ENCODE data around the gene NACC2.

The NACC2 gene

GRCh38 chr9:136019041-136019680 lies 75.9 kb downstream of the NACC2 start:
- no peak overlapping the region for H3K4me3 ChIP-seq (ENCODE audit: low read depth, low read length)
- H3K27me3 ChIP-seq (ENCODE audit: insufficient read depth, low read length): no peaks in the 10 kb centered on the region
- H3K79me2 ChIP-seq (ENCODE audit: control insufficient read depth, insufficient read depth, low read length, unreplicated experiment): peaks cover 17% of the 10 kb centered on the region
- no peak overlapping the region for H3K27ac ChIP-seq (ENCODE audit: low read depth, low read length)
- peaks cover 7% of the 10 kb centered on the region for H3K4me1 ChIP-seq (ENCODE audit: control insufficient read depth, insufficient read depth, low read length, unreplicated experiment)
- no peaks in the 10 kb centered on the region for H3K36me3 ChIP-seq (ENCODE audit: insufficient read depth, low read length)
- H2AFZ ChIP-seq (ENCODE audit: low read length, unreplicated experiment): no peak overlapping the region

DNA sequence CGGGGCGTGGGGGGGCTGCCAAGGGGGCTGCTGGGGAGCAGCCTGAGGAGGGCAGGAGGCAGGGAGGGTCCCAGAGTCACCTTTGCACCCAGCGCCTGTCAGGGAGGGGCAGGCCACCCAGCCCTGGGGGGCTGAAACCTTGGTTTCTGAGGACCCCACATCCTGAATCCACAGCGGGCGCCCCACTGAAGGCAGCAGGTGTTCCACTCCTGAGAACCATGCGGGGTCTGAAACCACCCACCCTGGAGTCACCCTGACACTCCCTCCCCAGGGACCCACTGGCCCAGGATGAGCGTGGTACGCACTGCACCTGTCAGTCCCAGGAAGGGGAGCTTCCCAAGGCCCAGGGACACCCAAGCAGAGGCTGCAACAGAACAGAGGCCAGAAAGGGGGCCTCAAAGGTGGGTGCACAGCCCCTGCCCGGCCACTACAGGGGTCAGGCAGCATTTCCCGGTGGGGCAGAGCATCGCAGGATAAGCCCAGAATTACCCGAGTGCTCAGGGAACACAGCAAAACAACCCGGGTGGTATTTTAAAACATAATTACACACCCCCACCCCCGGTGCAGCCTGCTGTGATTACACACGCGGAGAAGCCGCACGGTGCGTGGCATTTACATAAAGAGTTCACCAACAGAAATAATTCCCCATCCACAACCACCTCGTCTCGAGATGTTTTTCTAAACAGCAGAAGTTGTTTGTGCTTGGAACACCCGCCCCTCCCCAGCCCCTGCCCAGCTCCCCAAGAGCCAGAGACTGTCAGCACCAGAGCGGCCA lies 76.6 kb downstream of the NACC2 start:
- no peak overlapping the region for H3K27ac ChIP-seq (ENCODE audit: low read depth, low read length)
- H3K27me3 ChIP-seq (ENCODE audit: insufficient read depth, low read length): no peaks in the 10 kb centered on the region
- H3K79me2 ChIP-seq (ENCODE audit: control insufficient read depth, insufficient read depth, low read length, unreplicated experiment): peaks cover 17% of the 10 kb centered on the region
- H3K4me1 ChIP-seq (ENCODE audit: control insufficient read depth, insufficient read depth, low read length, unreplicated experiment): peaks cover under 1% of the 10 kb centered on the region
- H3K36me3 ChIP-seq (ENCODE audit: insufficient read depth, low read length): no peaks in the 10 kb centered on the region
- H2AFZ ChIP-seq (ENCODE audit: low read length, unreplicated experiment): no peak overlapping the region
- no peak overlapping the region for H3K4me3 ChIP-seq (ENCODE audit: low read depth, low read length)

GRCh38 chr9:136017289-136018190 lies 77.5 kb downstream of the NACC2 start:
- Histone ChIP-seq H3K36me3 (ENCODE audit: insufficient read depth, low read length) (no peaks in the 10 kb centered on the region), H3K4me3 (ENCODE audit: low read depth, low read length) (no peak overlapping the region), H2AFZ (ENCODE audit: low read length, unreplicated experiment) (no peak overlapping the region), H3K27ac (ENCODE audit: low read depth, low read length) (no peak overlapping the region), H3K79me2 (ENCODE audit: control insufficient read depth, insufficient read depth, low read length, unreplicated experiment) (peaks cover 17% of the 10 kb centered on the region), H3K4me1 (ENCODE audit: control insufficient read depth, insufficient read depth, low read length, unreplicated experiment) (no peaks in the 10 kb centered on the region), H3K27me3 (ENCODE audit: insufficient read depth, low read length) (no peaks in the 10 kb centered on the region)

DNA sequence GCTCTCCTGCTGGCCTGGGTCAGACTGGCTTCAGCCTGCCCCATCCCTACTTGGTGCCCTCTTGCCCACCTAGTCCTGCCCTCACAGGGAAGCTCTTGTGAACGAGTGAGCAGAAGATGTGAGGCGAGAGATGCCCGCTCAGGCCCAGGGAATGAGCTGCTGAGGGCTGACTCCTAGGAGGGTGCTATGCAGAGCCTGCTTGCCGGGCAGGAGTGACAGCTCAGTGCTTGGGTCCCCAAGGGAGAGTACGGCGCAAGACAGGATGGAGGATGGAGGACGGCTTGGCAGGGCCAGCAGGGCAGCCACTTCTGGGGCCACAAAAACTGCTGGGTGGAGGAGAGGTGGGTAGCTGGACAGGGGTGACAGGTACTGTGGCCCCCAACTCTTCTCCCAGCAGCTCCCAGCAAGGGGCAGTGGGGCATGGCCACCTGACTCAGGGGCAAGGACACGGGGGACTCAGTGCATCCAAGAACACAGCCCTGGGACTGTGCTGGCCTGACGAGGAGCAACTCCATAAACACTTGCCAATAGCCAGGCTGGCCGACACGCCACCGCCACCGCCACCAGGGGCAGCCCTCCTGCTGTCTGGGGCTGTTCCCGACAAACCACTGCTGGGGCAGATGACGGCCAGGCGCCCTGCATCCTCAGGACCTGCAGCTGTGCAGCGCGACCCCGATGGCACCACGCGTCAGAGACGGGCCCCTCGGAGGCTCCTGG lies 78.4 kb downstream of the NACC2 start:
- H3K36me3 ChIP-seq (ENCODE audit: insufficient read depth, low read length): no peaks in the 10 kb centered on the region
- H3K4me3 ChIP-seq (ENCODE audit: low read depth, low read length): no peak overlapping the region
- H3K4me1 ChIP-seq (ENCODE audit: control insufficient read depth, insufficient read depth, low read length, unreplicated experiment): peaks cover 7% of the 10 kb centered on the region
- no peak overlapping the region for H3K27ac ChIP-seq (ENCODE audit: low read depth, low read length)
- no peak overlapping the region for H2AFZ ChIP-seq (ENCODE audit: low read length, unreplicated experiment)
- no peaks in the 10 kb centered on the region for H3K27me3 ChIP-seq (ENCODE audit: insufficient read depth, low read length)
- H3K79me2 ChIP-seq (ENCODE audit: control insufficient read depth, insufficient read depth, low read length, unreplicated experiment): peaks cover 17% of the 10 kb centered on the region

GRCh38 chr9:136015656-136016571 lies 79.2 kb downstream of the NACC2 start:
- H3K79me2 ChIP-seq (ENCODE audit: control insufficient read depth, insufficient read depth, low read length, unreplicated experiment): peaks cover 16% of the 10 kb centered on the region
- no peak overlapping the region for H2AFZ ChIP-seq (ENCODE audit: low read length, unreplicated experiment)
- H3K27ac ChIP-seq (ENCODE audit: low read depth, low read length): no peak overlapping the region
- no peaks in the 10 kb centered on the region for H3K27me3 ChIP-seq (ENCODE audit: insufficient read depth, low read length)
- no peaks in the 10 kb centered on the region for H3K36me3 ChIP-seq (ENCODE audit: insufficient read depth, low read length)
- H3K4me1 ChIP-seq (ENCODE audit: control insufficient read depth, insufficient read depth, low read length, unreplicated experiment): peaks cover 8% of the 10 kb centered on the region
- no peak overlapping the region for H3K4me3 ChIP-seq (ENCODE audit: low read depth, low read length)

- H3K79me2 ChIP-seq (ENCODE audit: control insufficient read depth, insufficient read depth, low read length, unreplicated experiment): peaks cover 9% of the 10 kb centered on the region
- no peak overlapping the region for H3K27ac ChIP-seq (ENCODE audit: low read depth, low read length)
- peaks cover 8% of the 10 kb centered on the region for H3K4me1 ChIP-seq (ENCODE audit: control insufficient read depth, insufficient read depth, low read length, unreplicated experiment)
- H2AFZ ChIP-seq (ENCODE audit: low read length, unreplicated experiment): no peak overlapping the region
- no peak overlapping the region for H3K4me3 ChIP-seq (ENCODE audit: low read depth, low read length)
- no peaks in the 10 kb centered on the region for H3K27me3 ChIP-seq (ENCODE audit: insufficient read depth, low read length)
- H3K36me3 ChIP-seq (ENCODE audit: insufficient read depth, low read length): no peaks in the 10 kb centered on the region
Observed at GRCh38 chr9:136014924-136015633, 80.0 kb downstream of the NACC2 start.

DNA sequence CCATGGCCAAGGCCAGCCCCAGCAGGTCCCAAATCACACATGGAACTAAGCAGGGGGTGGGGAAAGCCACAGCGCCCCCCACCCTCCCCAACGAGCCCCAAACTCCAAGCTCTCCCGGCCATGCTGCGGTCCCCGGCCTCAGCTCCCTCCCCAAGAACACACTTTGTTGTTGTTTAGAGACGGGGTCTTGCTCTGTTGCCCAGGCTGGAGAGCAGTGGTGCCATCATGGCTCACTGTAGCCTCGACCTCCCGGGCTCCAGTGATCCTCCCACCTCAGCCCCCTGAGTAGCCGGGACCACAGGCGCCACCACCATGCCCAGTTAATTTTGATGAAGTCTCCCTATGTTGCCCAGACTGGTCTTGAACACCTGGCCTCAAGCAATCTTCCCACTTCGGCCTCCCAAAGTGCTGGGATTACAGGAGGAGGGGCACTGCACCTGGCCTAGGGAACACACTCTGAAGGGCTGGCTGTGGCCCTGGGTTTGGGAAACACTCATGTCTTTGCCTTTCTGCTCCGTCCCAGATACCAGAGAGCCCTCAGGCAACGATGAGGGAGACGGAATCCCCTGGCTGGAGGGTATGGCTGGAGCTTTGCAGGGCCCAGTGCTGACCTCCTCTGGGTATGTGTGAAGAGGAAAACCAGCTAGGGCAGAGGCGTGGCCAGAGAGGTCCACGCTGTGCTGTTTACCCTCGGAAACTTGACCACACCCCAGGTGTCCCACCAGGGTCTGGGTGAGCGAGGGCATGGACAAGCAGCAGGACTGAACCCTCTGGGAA lies 80.8 kb downstream of the NACC2 start:
- peaks cover 8% of the 10 kb centered on the region for H3K4me1 ChIP-seq (ENCODE audit: control insufficient read depth, insufficient read depth, low read length, unreplicated experiment)
- no peak overlapping the region for H3K27ac ChIP-seq (ENCODE audit: low read depth, low read length)
- no peaks in the 10 kb centered on the region for H3K27me3 ChIP-seq (ENCODE audit: insufficient read depth, low read length)
- H3K36me3 ChIP-seq (ENCODE audit: insufficient read depth, low read length): no peaks in the 10 kb centered on the region
- no peak overlapping the region for H2AFZ ChIP-seq (ENCODE audit: low read length, unreplicated experiment)
- H3K4me3 ChIP-seq (ENCODE audit: low read depth, low read length): no peak overlapping the region
- peaks cover 8% of the 10 kb centered on the region for H3K79me2 ChIP-seq (ENCODE audit: control insufficient read depth, insufficient read depth, low read length, unreplicated experiment)

DNA sequence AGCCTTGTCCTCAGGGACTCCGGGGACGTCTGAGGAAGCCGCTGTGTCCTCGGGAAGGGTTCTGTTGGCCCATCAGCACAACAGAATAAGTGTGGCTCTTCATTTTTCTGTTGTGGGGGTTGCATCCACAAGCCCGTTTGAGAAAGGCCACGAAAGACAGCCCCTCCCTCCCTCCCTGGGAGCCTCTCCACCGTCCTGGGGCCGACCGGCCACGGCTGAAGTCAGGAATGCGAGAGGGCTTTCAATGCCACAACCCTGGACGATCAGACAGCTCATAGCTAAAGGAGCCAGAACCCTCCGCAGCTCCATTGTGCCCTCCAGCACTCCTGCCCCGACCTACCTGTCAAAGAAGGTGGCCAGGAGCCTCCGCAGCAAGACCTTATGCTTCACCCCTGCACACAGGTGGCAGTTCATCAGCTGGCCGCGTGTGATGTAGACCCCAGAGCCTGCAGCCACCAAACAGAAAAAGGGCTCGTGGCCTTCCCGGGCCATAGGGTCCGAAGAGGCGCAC lies 81.5 kb downstream of the NACC2 start:
- Histone ChIP-seq H3K36me3 (ENCODE audit: insufficient read depth, low read length) (no peaks in the 10 kb centered on the region), H3K79me2 (ENCODE audit: control insufficient read depth, insufficient read depth, low read length, unreplicated experiment) (peaks cover 3% of the 10 kb centered on the region), H3K4me3 (ENCODE audit: low read depth, low read length) (no peak overlapping the region), H3K27ac (ENCODE audit: low read depth, low read length) (no peak overlapping the region), H2AFZ (ENCODE audit: low read length, unreplicated experiment) (no peak overlapping the region), H3K4me1 (ENCODE audit: control insufficient read depth, insufficient read depth, low read length, unreplicated experiment) (peaks cover 13% of the 10 kb centered on the region), H3K27me3 (ENCODE audit: insufficient read depth, low read length) (no peaks in the 10 kb centered on the region)
